ENCODE data around the gene TMEM72. TPM values are rescaled to one million over a fixed set of nuclear protein-coding genes. Genes with fewer than 3 reads are reported as not detected.

The TMEM72 gene
- total RNA-seq, 1 donor from 2014 or later = 0.10 TPM

- DNase-seq = no peak
These were observed 57.0 kb downstream of the TMEM72 start for GRCh38 chr10:44968091-44968490.

- DNase-seq = no peak
These were observed 57.6 kb downstream of the TMEM72 start for GRCh38 chr10:44968500-44969400.

- DNase-seq = no peak
These were observed 58.7 kb downstream of the TMEM72 start for GRCh38 chr10:44969854-44970253.

GRCh38 chr10:44970812-44971395 lies 59.8 kb downstream of the TMEM72 start:
- no peak for DNase-seq

- no peak for DNase-seq
These were observed 60.3 kb downstream of the TMEM72 start for GRCh38 chr10:44971434-44971833.

- no peak for DNase-seq
These were observed 61.0 kb downstream of the TMEM72 start for GRCh38 chr10:44971935-44972757.

- no peak for DNase-seq
These were observed 61.8 kb downstream of the TMEM72 start for GRCh38 chr10:44972874-44973306.

GRCh38 chr10:44973323-44974081 lies 62.4 kb downstream of the TMEM72 start:
- DNase-seq = no peak

GRCh38 chr10:44974082-44974627 lies 63.0 kb downstream of the TMEM72 start:
- DNase-seq = no peak

GRCh38 chr10:44974628-44975430 lies 63.7 kb downstream of the TMEM72 start:
- peak; percentile 33 for DNase-seq

- no peak for DNase-seq
These were observed 64.5 kb downstream of the TMEM72 start for GRCh38 chr10:44975431-44976331.

- no peak for DNase-seq
These were observed 65.4 kb downstream of the TMEM72 start for GRCh38 chr10:44976352-44977198.

- no peak for DNase-seq
These were observed 66.4 kb downstream of the TMEM72 start for GRCh38 chr10:44977287-44978212.

GRCh38 chr10:44978213-44978569 lies 67.1 kb downstream of the TMEM72 start:
- DNase-seq = no peak

GRCh38 chr10:44978570-44979280 lies 67.6 kb downstream of the TMEM72 start, which contains the start of gene DEPP1:
TSS of gene DEPP1 (minus strand) at chr10:44978809. CDS start at chr10:44978030, 779 bp downstream.
- DNase-seq = peak; percentile 55

- DNase-seq = no peak
These were observed 68.4 kb downstream of the TMEM72 start for GRCh38 chr10:44979281-44980191.
